Activated CD8-positive, alpha-beta T cell treated with anti-CD3 and anti-CD28 coated beads for 36 hours (primary cell): ENCODE results near the gene PTPRJ. TPM values are rescaled to one million over a fixed set of nuclear protein-coding genes. Genes with fewer than 3 reads are reported as not detected.
A peak's percentile ranks its signal among the peaks of the same experiment; 100 is the strongest.

Experiments used
- ATAC-seq: fragments of 200-7000 bp; cut with Tn5 transposase; one replicate; pipeline ENCODE4 v1.10.0; 2021; ENCODE audit warnings: mild to moderate bottlenecking, moderate library complexity
- CTCF ChIA-PET: fragments of 350-600 bp; sonication (Branson Sonifier 250); formaldehyde crosslinking; loops from one replicate; lab custom pipeline; 2021; ENCODE audit warnings: antibody characterized with exemption; lab: Charles Lee
- POLR2A ChIA-PET: fragments of 350-600 bp; sonication (Branson Sonifier 250); formaldehyde crosslinking; loops from one replicate; lab custom pipeline; 2021; ENCODE audit warnings: antibody characterized with exemption; lab: Charles Lee
- DNase-seq: peaks from one replicate; pipeline ENCODE4 v3.0.0-alpha.2; 2020
- H3K27ac Mint-ChIP-seq: one replicate; pipeline ENCODE4 v1.8.0; 2021; ENCODE audit warnings: mild to moderate bottlenecking, mixed read lengths
- H3K27me3 Mint-ChIP-seq: one replicate; pipeline ENCODE4 v1.8.0; 2021; ENCODE audit warnings: mixed read lengths
- H3K36me3 Mint-ChIP-seq: one replicate; pipeline ENCODE4 v1.8.0; 2021; ENCODE audit warnings: low read depth, mixed read lengths
- H3K4me1 Mint-ChIP-seq: one replicate; pipeline ENCODE4 v1.8.0; 2021; ENCODE audit warnings: low read depth, mixed read lengths
- H3K4me3 Mint-ChIP-seq: one replicate; pipeline ENCODE4 v1.8.0; 2021; ENCODE audit warnings: mild to moderate bottlenecking, moderate library complexity, mixed read lengths
- H3K9me3 Mint-ChIP-seq: one replicate; pipeline ENCODE4 v1.8.0; 2021; ENCODE audit warnings: mixed read lengths
- intact Hi-C: fragments of 100-400 bp; cut with micrococcal nuclease; formaldehyde crosslinking; loops from one replicate; pipeline ENCODE4 v1.10.0; 2022
- total RNA-seq, 2 experiments: library from RNA; stranded (reverse); gene quantifications; one replicate each; pipeline ENCODE4 v1.2.3, GENCODE V29; 2021
- TF ChIP-seq, protein P1 (sequence below): fragments of 200-600 bp; IDR thresholded peaks from one replicate; pipeline ENCODE4 v1.8.0; 2022; ENCODE audit warnings: antibody characterized with exemption, mild to moderate bottlenecking

Gene PTPRJ
- total RNA-seq, 2 experiments from 2014 or later = 21.5 to 23.4 TPM

DNA sequence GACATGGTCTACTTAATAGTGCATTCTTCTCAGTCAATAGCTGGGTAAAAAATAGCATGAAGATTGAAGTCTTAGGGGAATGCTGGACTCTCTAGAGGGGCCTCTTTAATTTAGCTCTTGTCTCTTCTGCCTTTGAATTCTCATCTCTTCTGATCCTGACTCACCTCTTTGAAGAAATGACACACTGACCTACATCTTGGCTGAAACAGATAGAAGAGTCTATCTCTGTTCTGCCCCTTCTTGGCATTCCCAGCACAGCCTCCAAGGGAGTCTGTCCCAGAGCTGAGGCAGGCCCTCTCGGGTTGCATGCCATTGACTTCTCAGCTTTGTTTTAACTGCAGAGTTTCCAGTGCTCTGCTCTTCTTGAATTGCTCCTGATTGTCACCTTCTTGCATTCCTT lies 55.7 kb downstream of the PTPRJ start:
- ChIA-PET POLR2A (no interaction called here), CTCF (interaction anchor here (0.8 to 1.8 kb wide), 4 partner anchors 11 to 103 kb away, joined by 3 to 5 read pairs (median 3); no protein-coding TSS in a partner anchor)
- Mint-ChIP-seq H3K4me3 (no peak overlapping the region), H3K27ac (no peak overlapping the region), H3K9me3 (no peaks in the 10 kb centered on the region), H3K27me3 (no peaks in the 10 kb centered on the region), H3K4me1 (peaks cover 59% of the 10 kb centered on the region), H3K36me3 (peaks cover 10% of the 10 kb centered on the region)
- ATAC-seq (peak; percentile 37), DNase-seq (no peak)
- intact Hi-C loops = no loop called here
- TF ChIP-seq, protein P1, sequence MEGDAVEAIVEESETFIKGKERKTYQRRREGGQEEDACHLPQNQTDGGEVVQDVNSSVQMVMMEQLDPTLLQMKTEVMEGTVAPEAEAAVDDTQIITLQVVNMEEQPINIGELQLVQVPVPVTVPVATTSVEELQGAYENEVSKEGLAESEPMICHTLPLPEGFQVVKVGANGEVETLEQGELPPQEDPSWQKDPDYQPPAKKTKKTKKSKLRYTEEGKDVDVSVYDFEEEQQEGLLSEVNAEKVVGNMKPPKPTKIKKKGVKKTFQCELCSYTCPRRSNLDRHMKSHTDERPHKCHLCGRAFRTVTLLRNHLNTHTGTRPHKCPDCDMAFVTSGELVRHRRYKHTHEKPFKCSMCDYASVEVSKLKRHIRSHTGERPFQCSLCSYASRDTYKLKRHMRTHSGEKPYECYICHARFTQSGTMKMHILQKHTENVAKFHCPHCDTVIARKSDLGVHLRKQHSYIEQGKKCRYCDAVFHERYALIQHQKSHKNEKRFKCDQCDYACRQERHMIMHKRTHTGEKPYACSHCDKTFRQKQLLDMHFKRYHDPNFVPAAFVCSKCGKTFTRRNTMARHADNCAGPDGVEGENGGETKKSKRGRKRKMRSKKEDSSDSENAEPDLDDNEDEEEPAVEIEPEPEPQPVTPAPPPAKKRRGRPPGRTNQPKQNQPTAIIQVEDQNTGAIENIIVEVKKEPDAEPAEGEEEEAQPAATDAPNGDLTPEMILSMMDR = no peak

DNA sequence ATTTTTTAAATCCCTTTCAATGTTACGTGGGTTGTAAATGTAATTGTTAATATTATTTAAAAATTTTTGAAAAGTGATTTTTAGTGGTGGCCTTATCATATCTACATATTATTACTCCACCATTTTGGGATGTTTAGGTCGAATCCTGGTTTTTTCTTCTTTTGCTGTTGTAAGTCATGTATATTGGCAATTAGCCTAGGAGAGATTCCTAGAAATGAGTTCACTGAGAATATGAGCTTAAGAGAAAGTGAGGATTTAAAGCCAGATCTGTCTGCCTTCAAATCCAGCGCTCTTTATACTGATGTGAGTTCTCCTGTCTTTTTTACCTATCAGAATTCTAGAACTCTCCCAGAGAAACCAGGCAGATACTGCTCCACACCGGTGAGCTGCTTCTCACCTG lies 56.1 kb downstream of the PTPRJ start:
- Mint-ChIP-seq H3K4me3 (no peak overlapping the region), H3K27ac (no peak overlapping the region), H3K36me3 (peaks cover 10% of the 10 kb centered on the region), H3K27me3 (no peaks in the 10 kb centered on the region), H3K4me1 (peaks cover 57% of the 10 kb centered on the region), H3K9me3 (no peaks in the 10 kb centered on the region)
- ATAC-seq = no peak
- POLR2A ChIA-PET = no interaction called here
- intact Hi-C loops = no loop called here
- TF ChIP-seq, protein P1 = no peak
- CTCF ChIA-PET = interaction anchor here (1.1 to 1.8 kb wide), 3 partner anchors 12 to 104 kb away, joined by 3 to 5 read pairs (median 3); no protein-coding TSS in a partner anchor
- no peak for DNase-seq

DNA sequence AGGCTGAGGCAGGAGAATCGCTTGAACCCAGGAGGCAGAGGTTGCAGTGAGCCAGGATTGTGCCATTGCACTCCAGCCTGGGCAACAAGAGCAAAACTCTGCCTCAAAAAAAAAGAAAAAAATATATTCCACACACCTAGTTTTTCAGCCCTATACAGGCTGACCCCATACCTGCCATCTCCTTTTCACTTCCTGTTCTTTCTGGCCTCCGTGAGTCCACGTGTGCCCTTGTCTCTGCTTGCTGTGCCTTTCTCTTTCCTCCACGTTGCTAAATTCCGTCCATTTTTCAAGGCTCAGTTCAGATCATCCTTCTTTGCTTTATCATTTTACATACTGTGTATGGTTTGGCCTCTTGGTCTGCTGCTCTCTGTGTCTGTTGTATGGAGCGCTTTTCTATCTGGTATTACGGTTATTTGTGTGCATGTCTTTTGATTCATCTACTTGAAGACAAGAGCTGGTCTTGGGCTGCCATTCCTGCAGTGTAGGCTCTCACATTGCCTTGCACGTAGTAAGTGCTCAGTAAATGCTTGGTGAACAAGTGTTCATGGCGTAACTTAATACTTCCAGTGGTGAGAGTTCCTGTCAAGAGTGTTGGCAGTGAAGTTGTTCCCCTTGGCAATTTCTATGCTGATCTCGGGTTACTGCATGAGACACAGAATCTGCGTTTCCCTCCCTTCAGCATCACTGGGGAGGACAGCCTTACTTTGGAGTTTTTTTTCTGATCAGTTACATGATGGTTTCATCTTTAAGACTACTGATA lies 57.5 kb downstream of the PTPRJ start:
- no peak for ATAC-seq
- H3K4me1 Mint-ChIP-seq = peaks cover 55% of the 10 kb centered on the region

DNA sequence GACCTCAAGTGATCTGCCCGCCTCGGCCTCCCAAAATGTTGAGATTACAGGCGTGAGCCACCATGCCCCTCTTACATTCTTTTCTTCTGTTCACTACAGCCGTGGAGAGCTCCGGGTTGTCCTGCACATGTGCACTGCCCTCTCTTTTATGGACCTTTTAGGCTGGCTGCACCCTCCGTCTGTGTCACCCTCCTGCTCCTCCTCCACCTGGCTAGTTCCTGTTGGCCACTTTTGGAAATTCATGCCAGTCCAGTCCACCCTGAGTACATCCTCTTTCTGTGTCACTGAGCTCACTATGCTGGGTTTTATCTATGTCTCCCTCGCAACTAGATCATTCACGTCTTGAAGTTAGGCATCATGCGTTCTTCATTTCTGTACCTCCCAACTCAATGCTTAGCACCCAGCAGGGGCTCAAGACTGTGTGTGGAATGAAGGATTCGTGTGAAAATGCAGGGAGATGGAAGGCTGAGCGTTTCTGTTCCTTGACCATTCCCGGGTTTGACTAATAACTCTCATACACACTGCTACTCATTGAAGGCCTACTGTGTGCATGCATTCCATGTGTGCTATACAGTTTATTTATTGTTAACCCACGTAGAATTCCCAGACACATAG lies 60.6 kb downstream of the PTPRJ start:
- Mint-ChIP-seq H3K27me3 (no peaks in the 10 kb centered on the region), H3K36me3 (peaks cover 6% of the 10 kb centered on the region), H3K4me3 (no peak overlapping the region), H3K4me1 (peaks cover 53% of the 10 kb centered on the region), H3K9me3 (no peaks in the 10 kb centered on the region), H3K27ac (no peak overlapping the region)
- ChIA-PET CTCF (no interaction called here), POLR2A (no interaction called here)
- intact Hi-C loops = no loop called here
- DNase-seq (no peak), ATAC-seq (no peak)
- TF ChIP-seq, protein P1 = no peak

More for the DNA sequence above, 57.5 kb downstream of the PTPRJ start:
- Mint-ChIP-seq H3K27ac (no peak overlapping the region), H3K9me3 (no peaks in the 10 kb centered on the region), H3K36me3 (peaks cover 10% of the 10 kb centered on the region), H3K27me3 (no peaks in the 10 kb centered on the region), H3K4me3 (no peak overlapping the region)
- intact Hi-C loops = no loop called here
- TF ChIP-seq, protein P1 = no peak
- no peak for DNase-seq
- ChIA-PET CTCF (no interaction called here), POLR2A (no interaction called here)
